ENCODE results near the gene CEP104.

CEP104 gene

DNA sequence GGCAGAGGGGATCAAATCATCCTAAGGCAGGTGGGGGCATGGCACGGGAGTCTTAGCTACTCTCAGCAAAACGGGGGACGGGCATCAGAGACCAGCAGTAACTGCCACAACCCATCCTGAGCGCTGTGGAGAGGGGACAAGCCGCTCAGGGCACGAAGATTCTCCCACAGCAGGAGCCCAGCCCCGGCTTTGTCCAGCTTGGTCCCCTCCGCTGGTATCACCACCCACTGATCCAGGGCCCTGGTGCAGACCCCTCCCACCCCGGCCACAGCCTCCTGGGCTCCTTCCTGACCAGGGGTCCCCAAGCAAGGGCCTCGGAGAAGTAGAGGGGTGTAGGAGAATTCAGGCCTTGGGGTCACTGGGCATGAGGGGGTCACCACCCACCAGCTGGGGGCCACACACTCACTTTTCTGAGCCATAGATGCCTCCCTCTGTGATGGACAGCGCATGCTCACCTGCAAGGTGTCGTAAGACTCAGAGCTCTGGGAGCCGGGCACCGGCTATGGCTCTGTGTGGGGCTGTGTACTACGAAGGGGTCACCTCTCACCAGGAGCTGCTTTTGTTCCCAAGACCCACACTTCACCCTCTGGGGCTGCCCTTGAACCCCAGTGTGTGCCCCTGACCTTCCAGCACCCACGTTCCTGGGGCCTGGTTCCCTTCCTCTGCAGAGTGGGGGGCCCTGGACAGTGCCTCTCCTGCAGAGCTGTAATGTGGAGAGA lies 86.8 kb downstream of the CEP104 start:
- FAIRE-seq = no peak
- no peak for DNase-seq (ENCODE audit: insufficient read length, low spot score)

DNA sequence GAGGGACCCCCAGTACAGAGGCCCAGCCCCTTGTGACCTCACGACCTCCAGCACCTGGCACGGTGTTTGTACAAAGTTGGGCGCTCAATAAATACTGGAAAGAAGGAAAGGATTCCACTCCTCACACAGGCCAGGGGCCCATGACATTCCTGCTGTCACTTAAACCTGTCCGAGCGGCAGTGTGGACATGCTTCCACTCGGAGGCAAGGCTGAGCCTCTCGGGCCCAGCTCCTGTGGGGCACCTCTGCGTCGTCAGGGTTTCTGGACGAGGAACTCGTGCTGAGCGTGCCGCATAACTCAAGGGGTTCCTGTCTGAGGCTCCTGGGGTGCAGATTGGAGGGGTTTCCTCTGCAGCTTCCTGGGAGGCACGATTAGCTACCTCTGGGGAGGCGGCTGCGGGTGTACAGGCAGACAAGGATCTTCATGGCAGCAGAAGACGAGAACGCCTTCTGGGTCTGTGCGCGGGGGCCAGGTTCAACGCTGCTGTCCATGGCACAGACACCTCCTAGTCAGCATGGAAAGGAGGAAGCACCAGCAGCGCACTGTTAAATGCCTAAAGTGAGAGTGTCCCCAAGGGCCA lies 88.1 kb downstream of the CEP104 start:
- no peak for FAIRE-seq
- DNase-seq (ENCODE audit: insufficient read length, low spot score) = no peak

DNA sequence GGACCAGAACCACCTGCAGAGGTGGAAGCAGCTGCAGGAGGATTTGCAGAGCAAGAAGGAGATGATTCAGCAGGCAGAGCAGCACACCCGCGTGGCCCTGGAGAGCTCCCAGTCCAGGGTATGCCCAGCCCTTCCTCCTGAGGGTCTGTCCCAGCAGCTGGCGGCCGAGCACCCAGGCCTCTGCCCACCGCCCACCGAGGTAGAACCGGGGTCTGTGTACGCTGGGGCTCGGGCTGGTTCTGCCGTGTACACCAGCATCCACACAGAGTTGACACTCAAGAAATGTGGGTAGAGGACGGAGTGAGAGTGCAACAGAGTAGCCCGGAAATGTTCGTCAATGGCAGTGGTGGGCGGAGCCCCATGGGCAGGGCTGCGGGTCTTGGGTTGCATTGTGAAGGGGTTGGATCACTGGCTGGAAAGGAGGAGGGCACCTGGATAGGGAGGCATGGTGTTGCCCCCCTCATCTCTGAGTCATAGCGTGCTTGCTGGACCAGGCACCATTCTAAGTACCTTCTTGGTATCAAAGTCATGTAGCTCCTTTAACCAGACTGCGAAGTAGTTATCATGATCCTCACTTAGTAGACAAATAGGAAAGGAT lies 89.6 kb downstream of the CEP104 start:
- DNase-seq (ENCODE audit: insufficient read length, low spot score) (no peak), FAIRE-seq (no peak)

DNA sequence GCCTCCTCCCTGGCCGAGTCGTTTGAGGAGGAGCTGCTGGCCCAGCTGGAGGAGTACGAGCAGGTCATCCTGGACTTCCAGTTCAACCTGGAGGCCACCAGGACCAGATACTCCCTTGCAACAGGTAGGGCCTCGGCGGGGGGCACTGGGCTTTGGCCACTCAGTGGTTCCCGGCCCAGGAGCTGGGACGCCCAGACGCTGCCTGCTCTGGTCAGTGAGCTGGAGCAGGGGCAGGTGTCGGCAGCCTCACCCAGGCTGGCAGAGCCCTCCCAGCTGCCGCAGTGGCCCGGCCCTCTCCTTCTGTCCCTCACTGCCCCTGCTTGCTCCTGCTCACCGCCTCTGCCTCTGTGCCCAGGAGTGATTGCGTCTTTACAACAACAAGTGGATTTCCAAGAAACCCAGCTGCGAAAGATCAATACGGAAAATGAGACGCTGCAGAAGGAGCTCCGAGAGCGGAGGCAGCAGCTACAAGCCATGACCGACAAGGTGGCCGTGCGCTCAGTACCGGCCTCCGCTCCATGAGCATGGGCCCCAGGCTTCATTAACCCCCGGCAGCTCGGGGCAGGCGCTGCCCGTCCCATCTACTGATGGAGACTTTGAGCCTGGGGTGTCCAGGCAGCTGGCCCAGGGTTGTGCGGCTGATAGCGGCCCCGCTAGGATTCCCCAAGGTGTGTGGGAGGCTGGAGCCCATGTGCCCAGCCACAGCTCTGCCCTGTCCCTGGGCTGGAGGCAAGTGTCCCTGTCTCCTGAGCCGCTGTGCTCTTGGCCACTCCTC lies 93.5 kb downstream of the CEP104 start:
- DNase-seq (ENCODE audit: insufficient read length, low spot score) = no peak
- no peak for FAIRE-seq

DNA sequence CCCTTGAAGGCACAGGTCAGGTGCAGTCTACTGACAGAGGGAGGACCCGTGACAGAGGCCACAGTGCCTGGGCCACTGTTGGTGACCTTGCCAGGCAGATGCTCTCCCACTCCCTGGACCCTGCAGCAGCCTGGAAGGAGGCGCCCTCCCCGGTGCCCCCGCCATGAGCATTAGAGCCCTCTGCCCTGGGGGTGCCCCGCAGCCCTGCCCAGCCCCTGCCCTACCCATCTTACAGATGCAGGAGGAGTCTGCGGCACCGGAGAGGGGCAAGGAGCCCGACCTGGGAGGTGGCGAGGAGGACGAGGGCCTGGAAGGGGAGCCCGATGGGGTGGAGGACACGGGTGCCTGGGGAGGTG lies 94.2 kb downstream of the CEP104 start:
- no peak for FAIRE-seq
- DNase-seq (ENCODE audit: insufficient read length, low spot score) = no peak

DNA sequence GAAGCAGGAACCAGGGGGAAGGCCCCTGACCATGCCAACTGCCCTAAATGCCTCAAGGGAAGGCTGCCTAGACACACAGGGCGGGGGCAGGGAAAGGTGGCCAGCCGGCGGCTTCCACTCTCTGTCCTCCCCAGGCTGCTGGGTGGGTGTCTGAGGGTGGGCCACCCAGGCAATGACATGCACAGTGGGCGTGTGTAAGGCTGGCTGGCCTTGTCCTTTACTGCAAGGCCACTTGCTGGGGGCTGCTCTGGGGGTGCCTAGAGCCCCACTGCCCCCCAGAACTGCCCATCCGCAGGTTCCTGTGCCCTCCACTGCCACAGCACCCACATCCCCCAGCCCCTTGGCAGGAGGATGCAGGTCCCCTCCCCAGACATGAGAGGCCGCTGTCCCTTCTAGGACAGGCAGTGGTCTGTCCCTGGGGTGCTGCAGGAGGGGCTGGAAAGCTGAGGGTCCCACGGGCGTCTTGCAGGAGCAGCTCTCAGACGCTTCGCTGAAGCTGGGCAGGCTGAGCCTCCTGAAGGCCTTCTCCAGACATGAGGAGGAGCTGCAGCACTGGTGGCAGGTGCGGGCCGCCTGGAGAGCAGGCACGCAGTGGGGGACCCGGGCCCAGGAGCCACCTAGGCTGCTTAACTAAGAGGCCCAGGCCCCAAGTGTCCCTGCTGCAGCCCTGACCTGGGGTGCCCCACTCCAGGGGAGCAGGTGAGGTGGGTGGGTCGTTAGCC lies 94.7 kb downstream of the CEP104 start:
- FAIRE-seq (no peak), DNase-seq (ENCODE audit: insufficient read length, low spot score) (no peak)
